H1 (cell line): Measurements from ENCODE around the gene OXSR1. TPM values are rescaled to one million over a fixed set of nuclear protein-coding genes. Genes with fewer than 3 reads are reported as not detected.

Experiments used
- CTCF ChIA-PET: fragments of 300-600 bp; sonication (Branson Sonifier 250); formaldehyde crosslinking; loops from one replicate; lab custom pipeline; 2021; ENCODE audit not compliant: partially characterized antibody; lab: Charles Lee
- POLR2A ChIA-PET: fragments of 300-600 bp; sonication (Branson Sonifier 250); formaldehyde crosslinking; loops from one replicate; lab custom pipeline; 2021; ENCODE audit warnings: inconsistent platforms; ENCODE audit not compliant: partially characterized antibody; lab: Charles Lee
- DNase-seq, 2 experiments: peaks; one replicate each; pipeline versions ENCODE4 v3.0.0 to v3.0.0-alpha.2; 2010 to 2022; ENCODE audit warnings: low spot score in 2 of 2, low read depth in 1 of 2, mixed read lengths in 1 of 2
- FAIRE-seq: peaks from 2 replicates; lab custom pipeline; 2011; peaks lifted over from hg19 to GRCh38; lab: Jason Lieb, UNC
- H2AFZ ChIP-seq: 2 replicates; pipeline ENCODE4 v1.8.1; 2012; ENCODE audit warnings: low read length, inconsistent platforms
- H2AK5ac ChIP-seq: 2 replicates; pipeline ENCODE4 v1.6.1; 2013; ENCODE audit warnings: low read depth, low read length
- H2BK120ac ChIP-seq: replicated peaks from 2 replicates; pipeline ENCODE3; 2013; ENCODE audit warnings: low read depth, low read length, inconsistent platforms
- H2BK12ac ChIP-seq: 2 replicates; pipeline ENCODE4 v1.6.1; 2013; ENCODE audit warnings: low read depth, low read length
- H2BK15ac ChIP-seq: 2 replicates; pipeline ENCODE4 v1.6.1; 2013; ENCODE audit warnings: low read length
- H2BK20ac ChIP-seq: 2 replicates; pipeline ENCODE4 v1.6.1; 2013; ENCODE audit warnings: low read length
- H2BK5ac ChIP-seq: 2 replicates; pipeline ENCODE4 v1.6.1; 2013; ENCODE audit warnings: low read depth, low read length
- H3K14ac ChIP-seq: 2 replicates; pipeline ENCODE4 v1.6.1; 2013; ENCODE audit warnings: inconsistent platforms; ENCODE audit not compliant: insufficient read length
- H3K18ac ChIP-seq: 2 replicates; pipeline ENCODE4 v1.6.1; 2013; ENCODE audit warnings: low read length; ENCODE audit errors: extremely low read depth
- H3K23ac ChIP-seq: 2 replicates; pipeline ENCODE4 v1.6.1; 2013; ENCODE audit warnings: inconsistent platforms; ENCODE audit not compliant: insufficient read length
- H3K23me2 ChIP-seq: 2 replicates; pipeline ENCODE4 v1.6.1; 2013; ENCODE audit warnings: low read depth, low read length
- H3K27ac ChIP-seq: 2 replicates; pipeline ENCODE4 v1.6.1; 2011; ENCODE audit warnings: low read depth, low read length, inconsistent platforms
- H3K27me3 ChIP-seq, 4 experiments: replicated peaks in 1 of 4; 1 replicate in 1 of 4; 2 replicates in 3 of 4; pipeline versions ENCODE4 v1.6.1 to v1.8.1; 2011 to 2013; ENCODE audit warnings: low read length in 3 of 4, mild to moderate bottlenecking in 3 of 4, inconsistent platforms in 2 of 4, mixed read lengths in 2 of 4, moderate library complexity in 1 of 4; ENCODE audit not compliant: control insufficient read depth in 3 of 4, insufficient read depth in 3 of 4; ENCODE audit errors: extremely low read depth in 1 of 4
- H3K36me3 ChIP-seq, 4 experiments: 2 replicates each; pipeline versions ENCODE4 v1.6.1 to v1.8.1; 2011 to 2013; ENCODE audit warnings: mild to moderate bottlenecking in 4 of 4, low read length in 3 of 4, moderate library complexity in 2 of 4, control low read depth in 1 of 4, inconsistent platforms in 1 of 4; ENCODE audit not compliant: insufficient read depth in 4 of 4, control insufficient read depth in 2 of 4
- H3K4ac ChIP-seq: replicated peaks from 2 replicates; pipeline ENCODE3; 2013; ENCODE audit warnings: low read length, low read depth, mixed read lengths, inconsistent platforms; ENCODE audit not compliant: insufficient read length
- H3K4me1 ChIP-seq, 4 experiments: replicated peaks in 1 of 4; 1 replicate in 1 of 4; 2 replicates in 3 of 4; pipeline versions ENCODE4 v1.6.1 to v1.8.1; 2011 to 2013; ENCODE audit warnings: low read length in 3 of 4, inconsistent platforms in 2 of 4, mixed read lengths in 1 of 4; ENCODE audit not compliant: insufficient read depth in 4 of 4, control insufficient read depth in 3 of 4
- H3K4me2 ChIP-seq, 2 experiments: 2 replicates each; pipeline versions ENCODE4 v1.6.1 to v1.8.1; 2011 to 2013; ENCODE audit warnings: low read depth in 2 of 2, low read length in 2 of 2, control low read depth in 1 of 2, inconsistent platforms in 1 of 2, mild to moderate bottlenecking in 1 of 2; ENCODE audit not compliant: insufficient read depth in 1 of 2
- H3K4me3 ChIP-seq, 4 experiments: fragments of 200-600, 300-600 bp in 1 of 4; sonication (generic), shearing (Covaris generic), sonication (Bioruptor Twin) in 1 of 4; 2 replicates each; pipeline versions ENCODE4 v1.5.1 to v1.8.1; 2011 to 2016; ENCODE audit warnings: low read length in 4 of 4, low read depth in 3 of 4, control low read depth in 2 of 4, inconsistent platforms in 2 of 4, mild to moderate bottlenecking in 2 of 4, mixed read lengths in 1 of 4, moderate library complexity in 1 of 4; ENCODE audit not compliant: insufficient read depth in 2 of 4; ENCODE audit errors: extremely low read depth in 1 of 4
- H3K56ac ChIP-seq: replicated peaks from 2 replicates; pipeline ENCODE3; 2013; ENCODE audit warnings: low read depth, mild to moderate bottlenecking, mixed read lengths, low read length, inconsistent platforms; ENCODE audit not compliant: insufficient read length
- H3K79me1 ChIP-seq: 2 replicates; pipeline ENCODE4 v1.6.1; 2013; ENCODE audit warnings: low read depth, low read length, control low read depth
- H3K79me2 ChIP-seq, 2 experiments: 2 replicates each; pipeline versions ENCODE4 v1.6.1 to v1.8.1; 2012 to 2013; ENCODE audit warnings: low read length in 2 of 2, mild to moderate bottlenecking in 2 of 2, inconsistent platforms in 1 of 2; ENCODE audit not compliant: insufficient read depth in 2 of 2, control insufficient read depth in 1 of 2
- H3K9ac ChIP-seq, 4 experiments: replicated peaks in 1 of 4; 1 replicate in 1 of 4; 2 replicates in 3 of 4; pipeline versions ENCODE4 v1.6.1 to v1.8.1; 2011 to 2013; ENCODE audit warnings: low read depth in 3 of 4, low read length in 3 of 4, control low read depth in 2 of 4, mild to moderate bottlenecking in 2 of 4, moderate library complexity in 2 of 4, inconsistent platforms in 1 of 4; ENCODE audit errors: extremely low read depth in 1 of 4
- H3K9me3 ChIP-seq, 2 experiments: 2 replicates each; pipeline versions ENCODE4 v1.6.1 to v1.8.1; 2012 to 2013; ENCODE audit warnings: mild to moderate bottlenecking in 2 of 2, moderate library complexity in 2 of 2, control low read depth in 1 of 2, inconsistent platforms in 1 of 2, low read depth in 1 of 2, low read length in 1 of 2, mixed read lengths in 1 of 2; ENCODE audit not compliant: insufficient read depth in 2 of 2
- H4K20me1 ChIP-seq, 2 experiments: replicated peaks in 1 of 2; 2 replicates each; pipeline versions ENCODE3 to v1.8.1; 2011 to 2013; ENCODE audit warnings: inconsistent platforms in 2 of 2, low read length in 2 of 2, mild to moderate bottlenecking in 1 of 2; ENCODE audit not compliant: insufficient read depth in 2 of 2, control insufficient read depth in 1 of 2
- H4K5ac ChIP-seq: 2 replicates; pipeline ENCODE4 v1.6.1; 2013; ENCODE audit warnings: low read length, low read depth, mixed read lengths, inconsistent platforms; ENCODE audit not compliant: insufficient read length
- H4K8ac ChIP-seq: 2 replicates; pipeline ENCODE4 v1.8.0; 2013; ENCODE audit warnings: mild to moderate bottlenecking, moderate library complexity, low read length, inconsistent platforms; ENCODE audit not compliant: insufficient read depth; ENCODE audit errors: extremely low read depth
- H4K91ac ChIP-seq: replicated peaks from 2 replicates; pipeline ENCODE3; 2013; ENCODE audit warnings: low read length, mixed read lengths, inconsistent platforms; ENCODE audit not compliant: insufficient read length
- ASH2L ChIP-seq: fragments of 200-600, 300-600 bp; sonication (generic); IDR thresholded peaks from one replicate; pipeline ENCODE4 v1.7.1; 2017; ENCODE audit warnings: low read length
- ATF2 ChIP-seq: IDR thresholded peaks from 2 replicates; pipeline ENCODE4 v1.6.1; 2012; ENCODE audit warnings: low read length, inconsistent platforms
- BCL11A ChIP-seq, 2 experiments: IDR thresholded peaks; one replicate each; pipeline ENCODE4 v1.6.1; 2011; ENCODE audit warnings: low read depth in 2 of 2, low read length in 2 of 2, mild to moderate bottlenecking in 2 of 2
- EGR1 ChIP-seq: IDR thresholded peaks from 2 replicates; pipeline ENCODE4 v1.6.1; 2011; ENCODE audit warnings: low read depth, low read length, borderline replicate concordance
- HDAC2 ChIP-seq, 2 experiments: fragments of 300-600 bp in 1 of 2; sonication (generic) in 1 of 2; IDR thresholded peaks; 2 replicates each; pipeline ENCODE4 v1.6.1; 2011 to 2012; ENCODE audit warnings: low read depth in 2 of 2, low read length in 2 of 2, mild to moderate bottlenecking in 2 of 2, moderate library complexity in 2 of 2, borderline replicate concordance in 1 of 2, inconsistent platforms in 1 of 2
- KDM1A ChIP-seq: fragments of 200-600, 300-600 bp; sonication (generic); IDR thresholded peaks from 2 replicates; pipeline ENCODE4 v1.7.1; 2016; ENCODE audit warnings: mild to moderate bottlenecking, low read length, borderline replicate concordance
- RFX5 ChIP-seq: IDR thresholded peaks from 2 replicates; pipeline ENCODE4 v1.6.1; 2011; ENCODE audit warnings: low read depth, low read length, improper control_type of control experiment, borderline replicate concordance
- TAF7 ChIP-seq: optimal IDR thresholded peaks from 2 replicates; pipeline ENCODE3; 2011; ENCODE audit warnings: low read depth, mild to moderate bottlenecking, inconsistent platforms, low read length, moderate library complexity, borderline replicate concordance
- WGBS, 2 experiments: shearing (Covaris generic) in 1 of 2; methylation state at CpG; one replicate each; pipeline versions ENCODE4 v1.1.6 to v1.1.7; 2013 to 2015; ENCODE audit warnings: low lambda C conversion rate in 2 of 2, mixed read lengths in 2 of 2, inconsistent platforms in 1 of 2, low coverage in 1 of 2, missing lambda C conversion rate in 1 of 2; ENCODE audit not compliant: insufficient replicate concordance in 2 of 2, insufficient coverage in 1 of 2, insufficient read length in 1 of 2; ENCODE audit errors: extremely low coverage in 1 of 2, missing lambda C conversion rate in 1 of 2; 5-methylcytosine and 5-hydroxymethylcytosine counted together
- polyA plus RNA-seq, 7 experiments: library from polyadenylated mRNA; depleted of rRNA in 3 of 7; stranded (reverse) in 5 of 7; unstranded in 2 of 7; fragments of >200 nt in 5 of 7; fragments of 200-250 nt in 2 of 7; gene quantifications; 1 replicate in 5 of 7; 2 replicates in 1 of 7; 4 replicates in 1 of 7; pipeline versions ENCODE4 v1.2.1 to v1.2.3, GENCODE V29; 2011 to 2013; ENCODE audit warnings: missing spikeins in 2 of 7, mixed read lengths in 2 of 7
- total RNA-seq: library from RNA; stranded (reverse); fragmentation: NEBNext Ultra II Directional; extraction: Animal tissue kit (Norgen Biotek cat#: 25700); gene quantifications from 2 replicates; pipeline ENCODE4 v1.2.1, GENCODE V29; 2021
- TF ChIP-seq, protein P1 (sequence below): IDR thresholded peaks from 2 replicates; pipeline ENCODE4 v1.6.1; 2012; ENCODE audit warnings: inconsistent platforms

The OXSR1 gene
- total and polyA plus RNA-seq, 2 of the 8 experiments (the other 6 are each of a cell fraction or from before 2014, with no cell fraction given) = 25.1 to 47.0 TPM

DNA sequence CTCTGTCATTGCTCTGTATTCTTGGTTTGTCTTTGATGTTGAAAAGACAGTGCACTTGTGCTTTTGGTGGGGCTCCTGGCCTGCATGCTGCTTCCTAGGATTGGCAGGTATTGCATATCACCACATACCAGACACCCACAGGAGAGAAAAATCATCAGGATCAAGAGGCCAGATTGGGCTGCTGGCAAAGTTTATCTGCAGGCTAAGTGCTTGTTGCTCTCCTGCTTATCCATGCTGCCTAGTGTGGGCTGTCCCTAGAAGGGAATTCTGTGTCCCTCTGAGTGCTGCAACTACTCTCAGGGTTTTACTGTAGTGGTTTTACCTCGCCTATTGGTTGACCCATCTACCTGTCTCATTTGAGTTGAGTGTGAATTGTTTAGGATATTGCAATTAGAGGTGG, 99.4 kb downstream of the OXSR1 start:
- FAIRE-seq = no peak
- 88% methylated on average over 1 of the region's 1 CpG; no CpG with 5 or more reads in 1 of the 2 experiments for WGBS, 2 experiments
- no peak for TF ChIP-seq RFX5
- TF ChIP-seq ATF2 = no peak
- no peak for TF ChIP-seq HDAC2 (IDR thresholded peaks at IDR 0.05; ENCODE audit: borderline replicate concordance in 1 of 2, low read depth in 2 of 2, low read length in 2 of 2)
- no peak for TF ChIP-seq TAF7
- TF ChIP-seq, protein P1, sequence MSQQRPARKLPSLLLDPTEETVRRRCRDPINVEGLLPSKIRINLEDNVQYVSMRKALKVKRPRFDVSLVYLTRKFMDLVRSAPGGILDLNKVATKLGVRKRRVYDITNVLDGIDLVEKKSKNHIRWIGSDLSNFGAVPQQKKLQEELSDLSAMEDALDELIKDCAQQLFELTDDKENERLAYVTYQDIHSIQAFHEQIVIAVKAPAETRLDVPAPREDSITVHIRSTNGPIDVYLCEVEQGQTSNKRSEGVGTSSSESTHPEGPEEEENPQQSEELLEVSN = no peak
- no peak for TF ChIP-seq EGR1
- no peak for TF ChIP-seq KDM1A
- TF ChIP-seq BCL11A (IDR thresholded peaks at IDR 0.05; ENCODE audit: low read depth in 2 of 2, low read length in 2 of 2) = no peak
- no peak for TF ChIP-seq ASH2L

More for the DNA sequence above, 99.4 kb downstream of the OXSR1 start:
- Histone ChIP-seq H4K8ac (no peak overlapping the region), H3K27me3 (no peaks in the 10 kb centered on the region; a peak in 1 of 7 replicates), H3K23ac (no peak overlapping the region), H3K4me1 (peaks cover 0 to 10% (median 3%) of the 10 kb centered on the region in 4 experiments; a peak in 3 of 7 replicates), H3K9ac (no peak overlapping the region), H3K18ac (no peak overlapping the region), H3K36me3 (no peaks in the 10 kb centered on the region), H4K20me1 (no peaks in the 10 kb centered on the region), H2AK5ac (no peak overlapping the region), H2BK5ac (no peak overlapping the region), H3K4me2 (no peak overlapping the region), H3K79me2 (no peaks in the 10 kb centered on the region), H3K14ac (no peak overlapping the region), H2BK15ac (no peak overlapping the region), H2BK120ac (no peak overlapping the region), H2BK20ac (no peak overlapping the region), H3K9me3 (no peaks in the 10 kb centered on the region), H3K79me1 (no peaks in the 10 kb centered on the region), H3K23me2 (0 out of 2 replicates have a peak, but pooled peaks cover 3% of the 10 kb centered on the region), H4K5ac (no peak overlapping the region), H2AFZ (no peak overlapping the region), H3K4ac (no peak overlapping the region), H3K4me3 (no peak overlapping the region), H4K91ac (no peak overlapping the region), H2BK12ac (no peak overlapping the region), H3K56ac (no peak overlapping the region), H3K27ac (no peak overlapping the region)
- POLR2A ChIA-PET = interaction anchor here (1.2 kb wide), 1 partner anchor 19 kb away, joined by 3 read pairs; no protein-coding TSS in a partner anchor
- no peak for DNase-seq
- CTCF ChIA-PET = interaction anchor here (1.1 to 1.5 kb wide), 3 partner anchors 102 to 261 kb away, joined by 3 read pairs; no protein-coding TSS in a partner anchor
